Hepatocyte (in vitro differentiated cells): ENCODE results near the gene LYPD5. TPM values are rescaled to one million over a fixed set of nuclear protein-coding genes. Genes with fewer than 3 reads are reported as not detected.

ENCODE experiments used
- DNase-seq: peaks from one replicate; pipeline ENCODE4 v3.0.0-alpha.2; 2016; ENCODE audit warnings: low spot score
- H2AFZ ChIP-seq: fragments of 200-600 bp; sonication (generic); 2 replicates; pipeline ENCODE4 v1.6.0; 2016; ENCODE audit warnings: antibody characterized with exemption, mild to moderate bottlenecking
- H3K27ac ChIP-seq: fragments of 200-600 bp; sonication (generic); 2 replicates; pipeline ENCODE4 v1.5.1; 2016; ENCODE audit warnings: mild to moderate bottlenecking
- H3K27me3 ChIP-seq: fragments of 200-600 bp; sonication (generic); 2 replicates; pipeline ENCODE4 v1.6.1; 2016
- H3K36me3 ChIP-seq: fragments of 200-600 bp; sonication (generic); replicated peaks from 2 replicates; pipeline ENCODE4 v1.5.1; 2016; ENCODE audit warnings: low read depth; ENCODE audit not compliant: insufficient read depth
- H3K4me1 ChIP-seq: fragments of 200-600 bp; sonication (generic); 2 replicates; pipeline ENCODE4 v1.5.1; 2016; ENCODE audit warnings: mild to moderate bottlenecking, moderate library complexity; ENCODE audit not compliant: insufficient read depth
- H3K4me2 ChIP-seq: fragments of 200-600 bp; sonication (generic); 2 replicates; pipeline ENCODE4 v1.6.0; 2016
- H3K4me3 ChIP-seq: fragments of 200-600 bp; sonication (generic); 2 replicates; pipeline ENCODE4 v1.5.1; 2016; ENCODE audit warnings: mild to moderate bottlenecking
- H3K79me2 ChIP-seq: fragments of 200-600 bp; sonication (generic); 2 replicates; pipeline ENCODE4 v1.6.0; 2017; ENCODE audit warnings: mild to moderate bottlenecking
- H3K9me2 ChIP-seq: fragments of 200-600 bp; sonication (generic); replicated peaks from 2 replicates; pipeline ENCODE4 v1.6.0; 2017; ENCODE audit warnings: mild to moderate bottlenecking; ENCODE audit not compliant: insufficient read depth
- H3K9me3 ChIP-seq: fragments of 200-600 bp; sonication (generic); 2 replicates; pipeline ENCODE4 v1.5.1; 2016; ENCODE audit warnings: low read depth, mild to moderate bottlenecking
- H4K20me1 ChIP-seq: fragments of 200-600 bp; sonication (generic); 2 replicates; pipeline ENCODE4 v1.6.0; 2016; ENCODE audit warnings: mild to moderate bottlenecking; ENCODE audit not compliant: insufficient read depth, poor library complexity, severe bottlenecking
- CTCF ChIP-seq: fragments of 200-600 bp; sonication (generic); IDR thresholded peaks from 2 replicates; pipeline ENCODE4 v1.5.1; 2016; ENCODE audit warnings: antibody characterized with exemption, mild to moderate bottlenecking; ENCODE audit not compliant: poor library complexity
- EZH2 ChIP-seq: fragments of 200-600 bp; sonication (generic); IDR thresholded peaks from 2 replicates; pipeline ENCODE4 v1.6.1; 2016; ENCODE audit warnings: antibody characterized with exemption, mild to moderate bottlenecking, borderline replicate concordance
- EZH2phosphoT487 ChIP-seq: fragments of 200-600 bp; sonication (generic); IDR thresholded peaks from one replicate; pipeline ENCODE4 v1.6.1; 2018; ENCODE audit warnings: antibody characterized with exemption, mild to moderate bottlenecking, low read depth, moderate library complexity; ENCODE audit not compliant: unreplicated experiment, severe bottlenecking
- WGBS: methylation state at CpG from one replicate; pipeline ENCODE4 v1.1.6; 2016; ENCODE audit warnings: low lambda C conversion rate; ENCODE audit errors: missing lambda C conversion rate; 5-methylcytosine and 5-hydroxymethylcytosine counted together
- polyA plus RNA-seq: library from polyadenylated mRNA; unstranded; fragments of >200 nt; fragmentation: Nextera tagmentation; extraction: Ambion mirVana; gene quantifications from 2 replicates; pipeline ENCODE4 v1.2.1, GENCODE V29; 2016
- total RNA-seq: library from RNA; depleted of rRNA; stranded (reverse); fragments of >200 nt; gene quantifications from 2 replicates; pipeline ENCODE4 v1.2.3, GENCODE V29; 2014

Gene LYPD5
- total and polyA plus RNA-seq, 2 experiments from 2014 or later, result 1.6 to 1.8 TPM

DNA sequence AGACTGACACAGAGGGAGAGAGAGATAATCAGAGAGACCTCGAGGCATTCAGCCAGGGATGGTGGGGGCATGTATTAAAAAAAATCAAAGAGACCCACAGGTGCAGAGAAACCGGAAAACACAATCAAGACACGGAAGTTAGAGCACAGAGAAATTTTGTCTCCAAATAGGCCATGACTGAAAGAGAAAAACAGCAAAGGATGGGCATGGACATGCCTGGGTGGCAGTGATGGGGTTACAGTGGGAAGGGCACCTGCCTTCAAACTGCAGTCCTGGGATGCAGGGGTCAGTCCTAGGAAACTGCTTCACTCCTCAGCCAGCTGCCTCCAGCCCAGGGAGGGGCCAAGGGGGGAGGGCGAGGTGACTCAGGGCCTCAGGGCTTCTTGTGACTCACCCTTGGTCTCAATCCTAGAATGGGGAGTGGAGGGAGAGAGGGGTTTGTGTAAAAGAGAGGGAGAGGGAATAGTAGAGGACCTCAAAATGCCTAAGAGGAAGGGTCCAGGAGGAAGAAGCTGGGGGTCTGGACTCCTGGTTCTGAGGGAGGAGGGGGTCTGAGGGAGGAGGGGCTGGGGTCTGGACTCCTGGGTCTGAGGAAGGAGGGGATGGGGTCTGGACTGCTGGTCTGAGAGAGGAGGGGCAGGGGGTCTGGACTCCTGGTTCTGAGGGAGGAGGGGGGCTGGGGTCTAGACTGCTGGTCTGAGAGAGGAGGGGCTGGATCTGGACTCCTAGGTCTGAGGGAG is 17.8 kb downstream of the LYPD5 start:
- Histone ChIP-seq H3K9me3 (no peaks in the 10 kb centered on the region), H3K79me2 (no peaks in the 10 kb centered on the region), H3K27me3 (no peaks in the 10 kb centered on the region), H3K36me3 (no peaks in the 10 kb centered on the region), H3K27ac (peak overlapping the region; percentile 26), H3K4me2 (no peak overlapping the region), H2AFZ (no peak overlapping the region), H3K9me2 (no peaks in the 10 kb centered on the region), H4K20me1 (no peaks in the 10 kb centered on the region), H3K4me1 (no peaks in the 10 kb centered on the region), H3K4me3 (no peak overlapping the region)
- 77% methylated on average over 4 of the region's 4 CpGs for WGBS
- no peak for TF ChIP-seq EZH2phosphoT487
- no peak for TF ChIP-seq CTCF
- TF ChIP-seq EZH2, result no peak
- peak; percentile 74 for DNase-seq

DNA sequence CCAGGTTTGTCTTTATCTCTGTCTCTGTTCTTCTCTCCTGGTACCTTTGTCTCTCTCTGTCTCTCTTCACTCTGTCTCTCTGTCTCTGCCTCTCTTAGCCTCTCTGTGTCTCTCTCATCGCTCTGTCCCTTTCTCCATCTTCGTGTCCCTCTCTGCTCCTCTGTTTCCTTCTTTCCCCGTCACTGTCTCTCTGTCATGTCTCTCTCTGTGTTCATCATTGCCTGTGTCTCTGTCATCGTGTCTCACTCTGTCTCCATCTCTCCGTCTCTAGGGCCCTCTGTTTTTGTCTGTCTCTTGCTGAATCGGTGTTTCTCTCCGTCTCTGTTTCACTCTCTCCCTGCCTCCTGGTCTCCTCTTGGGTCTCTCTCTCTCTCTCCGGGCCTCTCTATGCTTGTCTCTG is 18.6 kb downstream of the LYPD5 start:
- no peaks in the 10 kb centered on the region for H4K20me1 ChIP-seq
- no peak overlapping the region for H3K27ac ChIP-seq
- H3K4me3 ChIP-seq, result no peak overlapping the region
- no peaks in the 10 kb centered on the region for H3K9me3 ChIP-seq
- no peaks in the 10 kb centered on the region for H3K9me2 ChIP-seq
- TF ChIP-seq EZH2phosphoT487, result no peak
- no peak for TF ChIP-seq EZH2
- no peak for TF ChIP-seq CTCF
- H3K79me2 ChIP-seq, result no peaks in the 10 kb centered on the region
- H3K4me2 ChIP-seq, result no peak overlapping the region
- 91% methylated on average over 8 of the region's 8 CpGs for WGBS
- no peaks in the 10 kb centered on the region for H3K27me3 ChIP-seq
- no peak for DNase-seq
- H2AFZ ChIP-seq, result no peak overlapping the region
- H3K4me1 ChIP-seq, result no peaks in the 10 kb centered on the region
- H3K36me3 ChIP-seq, result no peaks in the 10 kb centered on the region

GRCh38 chr19:43782689-43783231 is 19.5 kb downstream of the LYPD5 start:
- Histone ChIP-seq H3K4me2 (no peak overlapping the region), H3K9me2 (no peaks in the 10 kb centered on the region), H2AFZ (no peak overlapping the region), H3K4me1 (no peaks in the 10 kb centered on the region), H3K27ac (no peak overlapping the region), H3K9me3 (no peaks in the 10 kb centered on the region), H3K79me2 (no peaks in the 10 kb centered on the region), H3K4me3 (no peak overlapping the region), H3K27me3 (no peaks in the 10 kb centered on the region), H3K36me3 (no peaks in the 10 kb centered on the region), H4K20me1 (no peaks in the 10 kb centered on the region)
- no peak for DNase-seq
- no peak for TF ChIP-seq CTCF
- TF ChIP-seq EZH2, result no peak
- no peak for TF ChIP-seq EZH2phosphoT487
- 87% methylated on average over 24 of the region's 24 CpGs for WGBS
